HFFc6 (cell line): Measurements from ENCODE around the gene HS6ST2. TPM values are rescaled to one million over a fixed set of nuclear protein-coding genes. Genes with fewer than 3 reads are reported as not detected.

Experiments
- DNase-seq: peaks from one replicate; pipeline ENCODE4 v3.0.0-alpha.2; 2018
- H3K27ac Mint-ChIP-seq: 2 replicates; pipeline ENCODE4 v1.8.0; 2020; ENCODE audit warnings: mild to moderate bottlenecking, mixed read lengths
- H3K27me3 Mint-ChIP-seq: 2 replicates; pipeline ENCODE4 v1.8.0; 2021; ENCODE audit warnings: mild to moderate bottlenecking, moderate library complexity, mixed read lengths; ENCODE audit not compliant: insufficient read depth
- H3K36me3 Mint-ChIP-seq: 2 replicates; pipeline ENCODE4 v1.8.0; 2021; ENCODE audit warnings: low read depth, mixed read lengths
- H3K4me1 Mint-ChIP-seq: 2 replicates; pipeline ENCODE4 v1.8.0; 2020; ENCODE audit warnings: low read depth, mixed read lengths
- H3K4me3 Mint-ChIP-seq: 2 replicates; pipeline ENCODE4 v1.8.0; 2020; ENCODE audit warnings: mild to moderate bottlenecking, moderate library complexity, mixed read lengths
- H3K9me3 Mint-ChIP-seq: 2 replicates; pipeline ENCODE4 v1.8.0; 2020; ENCODE audit warnings: mild to moderate bottlenecking, mixed read lengths
- total RNA-seq, 6 experiments: library from RNA; stranded (reverse); fragmentation: NEBNext Ultra II Directional; extraction: Animal tissue kit (Norgen Biotek cat#: 25700); gene quantifications; 2 replicates in 1 of 6; 3 replicates in 5 of 6; pipeline ENCODE4 v1.2.3, GENCODE V29; 2021
- TF ChIP-seq, protein P1 (sequence below): fragments of 200-600 bp; sonication (generic); IDR thresholded peaks from 2 replicates; pipeline ENCODE4 v1.5.0; 2021; ENCODE audit warnings: antibody characterized with exemption, mild to moderate bottlenecking

HS6ST2 gene
- total RNA-seq, 6 experiments from 2014 or later: not detected

DNA sequence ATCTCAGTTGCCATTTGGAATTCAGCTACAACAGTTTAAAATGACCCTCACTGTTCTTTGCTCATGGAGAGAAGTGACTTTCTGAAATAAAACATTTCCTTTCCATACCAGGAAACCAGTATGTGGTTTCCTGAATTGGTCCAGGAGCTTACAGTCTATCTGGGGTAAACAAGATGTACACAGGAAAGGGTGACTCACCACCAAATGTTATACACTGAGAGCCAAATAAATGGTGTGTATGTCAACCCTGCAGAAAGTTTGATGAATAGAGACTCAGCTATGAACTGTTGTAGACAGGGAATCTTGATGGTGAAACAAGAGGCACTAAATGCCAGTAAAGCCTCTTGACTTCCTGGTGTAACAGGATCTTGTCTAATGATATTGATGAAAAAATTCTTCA, 100.4 kb downstream of the HS6ST2 start:
- H3K9me3 Mint-ChIP-seq: no peaks in the 10 kb centered on the region

DNA sequence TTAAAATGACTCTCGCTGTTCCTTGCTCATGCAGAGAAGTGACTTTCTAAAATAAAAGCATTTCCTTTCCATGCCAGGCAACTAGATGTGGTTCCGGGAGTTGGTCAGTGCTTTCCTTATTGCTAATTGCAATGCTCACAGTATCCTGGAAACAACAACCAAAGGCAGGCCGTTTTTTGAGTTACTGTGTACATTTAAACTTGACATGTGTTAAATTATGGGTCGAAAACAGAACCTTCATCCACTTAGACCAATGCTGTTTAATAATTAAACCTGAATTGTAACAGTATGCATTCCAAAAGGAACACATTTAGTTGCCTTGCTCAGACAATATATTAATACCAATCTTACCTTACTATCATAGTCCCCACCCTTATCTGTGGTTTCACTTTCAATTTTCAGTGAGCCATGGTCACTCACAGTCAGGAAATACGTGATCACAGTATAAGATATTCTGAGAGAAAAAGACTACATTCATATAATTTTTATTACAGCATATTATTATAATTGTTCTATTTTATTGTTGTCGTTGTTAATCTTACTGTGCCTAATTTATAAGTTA, 102.6 kb downstream of the HS6ST2 start:
- Mint-ChIP-seq H3K4me1 (no peaks in the 10 kb centered on the region), H3K9me3 (no peaks in the 10 kb centered on the region), H3K27ac (no peak overlapping the region), H3K36me3 (no peaks in the 10 kb centered on the region), H3K4me3 (no peak overlapping the region; the same call in 1 of the 2 replicates), H3K27me3 (no peaks in the 10 kb centered on the region)
- DNase-seq: no peak
- TF ChIP-seq, protein P1, sequence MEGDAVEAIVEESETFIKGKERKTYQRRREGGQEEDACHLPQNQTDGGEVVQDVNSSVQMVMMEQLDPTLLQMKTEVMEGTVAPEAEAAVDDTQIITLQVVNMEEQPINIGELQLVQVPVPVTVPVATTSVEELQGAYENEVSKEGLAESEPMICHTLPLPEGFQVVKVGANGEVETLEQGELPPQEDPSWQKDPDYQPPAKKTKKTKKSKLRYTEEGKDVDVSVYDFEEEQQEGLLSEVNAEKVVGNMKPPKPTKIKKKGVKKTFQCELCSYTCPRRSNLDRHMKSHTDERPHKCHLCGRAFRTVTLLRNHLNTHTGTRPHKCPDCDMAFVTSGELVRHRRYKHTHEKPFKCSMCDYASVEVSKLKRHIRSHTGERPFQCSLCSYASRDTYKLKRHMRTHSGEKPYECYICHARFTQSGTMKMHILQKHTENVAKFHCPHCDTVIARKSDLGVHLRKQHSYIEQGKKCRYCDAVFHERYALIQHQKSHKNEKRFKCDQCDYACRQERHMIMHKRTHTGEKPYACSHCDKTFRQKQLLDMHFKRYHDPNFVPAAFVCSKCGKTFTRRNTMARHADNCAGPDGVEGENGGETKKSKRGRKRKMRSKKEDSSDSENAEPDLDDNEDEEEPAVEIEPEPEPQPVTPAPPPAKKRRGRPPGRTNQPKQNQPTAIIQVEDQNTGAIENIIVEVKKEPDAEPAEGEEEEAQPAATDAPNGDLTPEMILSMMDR: no peak

More for the DNA sequence above, 100.4 kb downstream of the HS6ST2 start:
- Mint-ChIP-seq H3K4me3 (no peak overlapping the region), H3K4me1 (no peaks in the 10 kb centered on the region), H3K27ac (no peak overlapping the region), H3K36me3 (no peaks in the 10 kb centered on the region), H3K27me3 (no peaks in the 10 kb centered on the region)
- no peak for DNase-seq
- TF ChIP-seq, protein P1: no peak

DNA sequence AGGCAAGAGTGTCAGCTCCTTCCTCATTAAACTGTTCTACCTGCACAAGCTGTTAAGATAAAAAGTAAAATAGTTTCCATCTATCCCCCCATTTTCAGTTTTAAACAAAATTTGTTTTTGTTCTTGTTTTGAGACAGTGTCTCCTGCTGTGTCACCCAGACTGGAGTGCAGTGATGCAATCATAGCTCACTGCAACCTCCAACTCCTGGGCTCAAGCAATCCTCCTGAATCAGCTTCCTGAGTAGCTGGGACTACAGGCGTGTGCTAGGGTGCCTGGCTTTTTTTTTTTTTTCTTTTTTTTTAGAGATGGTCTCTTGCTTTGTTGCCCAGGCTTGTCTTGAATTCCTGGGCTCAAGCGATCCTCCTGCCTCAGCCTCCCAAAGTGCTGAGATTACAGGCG, 105.4 kb downstream of the HS6ST2 start:
- Mint-ChIP-seq H3K27ac (no peak overlapping the region), H3K4me3 (no peak overlapping the region), H3K9me3 (no peaks in the 10 kb centered on the region), H3K36me3 (no peaks in the 10 kb centered on the region), H3K4me1 (no peaks in the 10 kb centered on the region), H3K27me3 (no peaks in the 10 kb centered on the region)
- no peak for DNase-seq
- TF ChIP-seq, protein P1: no peak

DNA sequence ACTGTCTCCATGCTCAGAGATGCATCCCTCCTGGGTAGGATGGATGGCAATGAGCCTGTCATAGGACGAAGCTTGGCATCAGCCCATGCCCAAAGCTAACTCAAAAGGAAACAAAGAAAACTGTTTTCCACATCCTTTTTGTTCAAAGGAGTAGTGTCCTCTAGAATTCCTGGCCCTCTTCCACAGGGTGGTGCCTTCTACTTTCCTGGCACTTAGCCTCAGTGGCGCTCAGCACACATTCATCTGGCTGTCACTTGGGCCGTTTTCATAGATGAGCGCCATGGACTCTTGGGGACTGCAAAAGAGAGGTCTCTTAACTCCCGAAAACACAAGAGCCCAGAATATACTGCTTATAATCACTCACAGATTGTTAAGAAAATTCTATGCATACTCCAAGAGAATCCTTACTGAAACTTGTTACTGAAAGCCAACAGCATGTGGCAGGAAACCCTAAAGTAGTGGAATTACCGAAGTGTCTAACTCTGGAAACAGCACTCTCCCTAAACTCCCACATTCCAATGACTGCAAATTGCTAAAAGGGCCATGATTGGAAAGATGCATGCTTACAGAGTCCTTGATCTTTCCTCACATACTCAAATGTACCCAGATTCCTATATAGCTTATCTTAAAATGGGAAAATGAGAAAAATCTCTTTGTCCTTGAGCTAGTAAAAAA, 110.0 kb downstream of the HS6ST2 start:
- H3K9me3 Mint-ChIP-seq: no peaks in the 10 kb centered on the region
- no peaks in the 10 kb centered on the region for H3K4me1 Mint-ChIP-seq
- no peak overlapping the region for H3K27ac Mint-ChIP-seq
- TF ChIP-seq, protein P1: no peak
- no peaks in the 10 kb centered on the region for H3K36me3 Mint-ChIP-seq
- DNase-seq: no peak
- H3K27me3 Mint-ChIP-seq: no peaks in the 10 kb centered on the region
- H3K4me3 Mint-ChIP-seq: no peak overlapping the region

DNA sequence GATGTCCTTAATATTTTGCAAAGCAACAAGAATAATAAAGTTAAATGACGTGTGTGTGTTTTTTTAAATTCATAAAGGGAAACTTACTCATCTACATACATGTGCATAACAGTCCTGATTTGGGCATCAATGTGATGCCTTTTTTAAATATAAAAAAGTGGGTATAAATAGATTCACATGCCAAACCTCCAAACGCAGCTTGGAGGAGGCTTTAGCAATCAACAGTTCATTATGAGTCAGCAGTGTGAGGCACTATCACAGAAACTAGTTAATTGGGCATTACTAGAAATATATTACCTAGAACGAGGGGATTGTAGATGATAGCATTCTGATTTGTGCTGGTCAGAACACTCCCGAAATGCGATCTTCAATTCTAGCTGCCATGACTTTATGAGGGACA, 115.1 kb downstream of the HS6ST2 start:
- no peak overlapping the region for H3K4me3 Mint-ChIP-seq
- no peaks in the 10 kb centered on the region for H3K36me3 Mint-ChIP-seq
- H3K9me3 Mint-ChIP-seq: no peaks in the 10 kb centered on the region
- H3K27ac Mint-ChIP-seq: no peak overlapping the region
- no peaks in the 10 kb centered on the region; the same call in 1 of the 2 replicates for H3K27me3 Mint-ChIP-seq
- TF ChIP-seq, protein P1: no peak
- no peak for DNase-seq
- H3K4me1 Mint-ChIP-seq: no peaks in the 10 kb centered on the region
